BJ (cell line): ENCODE data around the gene MMP2. TPM values are rescaled to one million over a fixed set of nuclear protein-coding genes. Genes with fewer than 3 reads are reported as not detected.

Experiments
- CTCF ChIA-PET: fragments of 350-600 bp; formaldehyde crosslinking; extraction: SDS; loops from one replicate; lab custom pipeline; 2021; ENCODE audit warnings: antibody characterized with exemption, inconsistent platforms; lab: Yijun Ruan, JAX
- POLR2A ChIA-PET: fragments of 300-600 bp; sonication (Branson Sonifier 250); formaldehyde crosslinking; extraction: SDS; loops from one replicate; lab custom pipeline; 2021; ENCODE audit warnings: antibody characterized with exemption; lab: Charles Lee
- DNase-seq: peaks from one replicate; pipeline ENCODE4 v3.0.0-alpha.2; 2011; ENCODE audit warnings: low read depth
- H3K27me3 ChIP-seq: 2 replicates; pipeline ENCODE4 v1.6.0; 2011; ENCODE audit warnings: low read length; ENCODE audit not compliant: control insufficient read depth, insufficient read depth
- H3K36me3 ChIP-seq: 2 replicates; pipeline ENCODE4 v1.5.1; 2011; ENCODE audit warnings: low read length; ENCODE audit not compliant: control insufficient read depth, insufficient read depth
- H3K4me3 ChIP-seq: 2 replicates; pipeline ENCODE4 v1.5.1; 2011; ENCODE audit warnings: low read depth, mild to moderate bottlenecking, control low read depth, low read length
- polyA minus RNA-seq: library from RNA; depleted of rRNA, polyadenylated mRNA; stranded (reverse); fragments of >200 nt; gene quantifications from 2 replicates; pipeline ENCODE4 v1.2.3, GENCODE V29; 2011; rRNA and poly(A)+ RNA removed
- polyA plus RNA-seq: library from polyadenylated mRNA; depleted of rRNA; stranded (reverse); fragments of >200 nt; gene quantifications from 2 replicates; pipeline ENCODE4 v1.2.3, GENCODE V29; 2011; rRNA removed
- TF ChIP-seq, protein P1 (sequence below): IDR thresholded peaks from 2 replicates; pipeline ENCODE4 v1.5.1; 2011; ENCODE audit warnings: low read depth, mild to moderate bottlenecking, control low read depth, inconsistent platforms, low read length, moderate library complexity; ENCODE audit not compliant: insufficient read depth

MMP2 gene
- polyA plus RNA-seq (1,167 and 1,609 TPM in 2 replicates), polyA minus RNA-seq (356 and 472 TPM in 2 replicates)

DNA sequence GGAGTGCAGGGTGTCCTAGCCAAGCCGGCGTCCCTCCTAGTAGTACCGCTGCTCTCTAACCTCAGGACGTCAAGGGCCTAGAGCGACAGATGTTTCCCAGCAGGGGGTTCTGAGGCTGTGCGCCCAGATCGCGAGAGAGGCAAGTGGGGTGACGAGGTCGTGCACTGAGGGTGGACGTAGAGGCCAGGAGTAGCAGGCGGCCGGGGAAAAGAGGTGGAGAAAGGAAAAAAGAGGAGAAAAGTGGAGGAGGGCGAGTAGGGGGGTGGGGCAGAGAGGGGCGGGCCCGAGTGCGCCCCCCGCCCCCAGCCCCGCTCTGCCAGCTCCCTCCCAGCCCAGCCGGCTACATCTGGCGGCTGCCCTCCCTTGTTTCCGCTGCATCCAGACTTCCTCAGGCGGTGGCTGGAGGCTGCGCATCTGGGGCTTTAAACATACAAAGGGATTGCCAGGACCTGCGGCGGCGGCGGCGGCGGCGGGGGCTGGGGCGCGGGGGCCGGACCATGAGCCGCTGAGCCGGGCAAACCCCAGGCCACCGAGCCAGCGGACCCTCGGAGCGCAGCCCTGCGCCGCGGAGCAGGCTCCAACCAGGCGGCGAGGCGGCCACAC lies at the start of gene MMP2:
TSS of gene MMP2 (plus strand) at position 372 of the 603 bp plus-strand sequence. CDS start 282 bp downstream, outside the sequence.
- CTCF ChIA-PET, result no interaction called here
- DNase-seq, result no peak
- Histone ChIP-seq H3K4me3 (peak within 1 kb of the TSS; percentile 82), H3K36me3 (peaks cover 11% of the 10 kb centered on the region), H3K27me3 (no peaks in the 10 kb centered on the region)
- POLR2A ChIA-PET, result interaction anchor here (0.6 to 1.0 kb wide), 2 partner anchors 9 to 21 kb away, joined by 3 to 5 read pairs; no protein-coding TSS in a partner anchor
- TF ChIP-seq, protein P1, sequence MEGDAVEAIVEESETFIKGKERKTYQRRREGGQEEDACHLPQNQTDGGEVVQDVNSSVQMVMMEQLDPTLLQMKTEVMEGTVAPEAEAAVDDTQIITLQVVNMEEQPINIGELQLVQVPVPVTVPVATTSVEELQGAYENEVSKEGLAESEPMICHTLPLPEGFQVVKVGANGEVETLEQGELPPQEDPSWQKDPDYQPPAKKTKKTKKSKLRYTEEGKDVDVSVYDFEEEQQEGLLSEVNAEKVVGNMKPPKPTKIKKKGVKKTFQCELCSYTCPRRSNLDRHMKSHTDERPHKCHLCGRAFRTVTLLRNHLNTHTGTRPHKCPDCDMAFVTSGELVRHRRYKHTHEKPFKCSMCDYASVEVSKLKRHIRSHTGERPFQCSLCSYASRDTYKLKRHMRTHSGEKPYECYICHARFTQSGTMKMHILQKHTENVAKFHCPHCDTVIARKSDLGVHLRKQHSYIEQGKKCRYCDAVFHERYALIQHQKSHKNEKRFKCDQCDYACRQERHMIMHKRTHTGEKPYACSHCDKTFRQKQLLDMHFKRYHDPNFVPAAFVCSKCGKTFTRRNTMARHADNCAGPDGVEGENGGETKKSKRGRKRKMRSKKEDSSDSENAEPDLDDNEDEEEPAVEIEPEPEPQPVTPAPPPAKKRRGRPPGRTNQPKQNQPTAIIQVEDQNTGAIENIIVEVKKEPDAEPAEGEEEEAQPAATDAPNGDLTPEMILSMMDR, result no peak

DNA sequence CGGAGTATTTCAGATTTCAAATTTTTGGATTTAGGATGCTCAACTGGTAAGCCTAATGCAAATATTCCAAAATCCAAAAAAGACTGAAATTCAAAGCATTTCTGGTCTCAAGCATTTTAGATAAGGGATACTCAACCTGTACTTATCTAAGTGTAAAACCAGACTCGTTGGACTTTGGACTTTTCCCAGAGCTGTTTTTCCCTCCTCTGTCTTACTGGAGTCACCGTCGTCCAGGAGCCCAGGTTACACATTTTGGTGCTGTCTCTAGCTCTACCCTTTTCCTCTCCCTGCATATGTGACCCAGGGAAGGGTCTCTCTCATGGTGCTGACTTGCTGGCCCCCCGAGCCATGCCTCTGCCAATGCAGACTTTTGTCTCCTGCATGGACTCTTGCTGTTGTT lies 46.0 kb upstream of the MMP2 start:
- Histone ChIP-seq H3K4me3 (no peak overlapping the region), H3K27me3 (peaks cover 3% of the 10 kb centered on the region), H3K36me3 (no peaks in the 10 kb centered on the region)
- TF ChIP-seq, protein P1, result no peak
- ChIA-PET POLR2A (no interaction called here), CTCF (no interaction called here)
- no peak for DNase-seq

DNA sequence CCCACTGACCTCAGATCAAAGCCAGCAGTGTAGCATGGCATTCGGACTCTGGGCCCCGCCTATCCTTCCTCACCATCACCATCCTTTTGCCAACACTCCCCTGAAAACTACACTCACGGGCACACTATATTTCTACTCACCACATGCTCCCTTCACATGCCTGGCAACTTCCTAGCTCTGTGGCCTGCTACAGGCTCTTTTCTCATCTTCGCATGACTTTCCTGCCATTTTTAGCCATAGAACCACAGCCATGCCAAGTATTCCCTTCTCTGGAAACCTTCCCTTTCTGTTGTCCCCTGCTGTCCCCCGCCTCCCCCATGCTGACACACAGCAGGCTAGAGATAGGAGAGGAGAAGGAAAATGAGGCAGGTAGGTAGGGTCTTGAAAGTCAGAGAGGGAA lies 45.5 kb upstream of the MMP2 start:
- POLR2A ChIA-PET, result no interaction called here
- CTCF ChIA-PET, result no interaction called here
- Histone ChIP-seq H3K27me3 (peaks cover 3% of the 10 kb centered on the region), H3K36me3 (no peaks in the 10 kb centered on the region), H3K4me3 (no peak overlapping the region)
- TF ChIP-seq, protein P1, result no peak
- no peak for DNase-seq

DNA sequence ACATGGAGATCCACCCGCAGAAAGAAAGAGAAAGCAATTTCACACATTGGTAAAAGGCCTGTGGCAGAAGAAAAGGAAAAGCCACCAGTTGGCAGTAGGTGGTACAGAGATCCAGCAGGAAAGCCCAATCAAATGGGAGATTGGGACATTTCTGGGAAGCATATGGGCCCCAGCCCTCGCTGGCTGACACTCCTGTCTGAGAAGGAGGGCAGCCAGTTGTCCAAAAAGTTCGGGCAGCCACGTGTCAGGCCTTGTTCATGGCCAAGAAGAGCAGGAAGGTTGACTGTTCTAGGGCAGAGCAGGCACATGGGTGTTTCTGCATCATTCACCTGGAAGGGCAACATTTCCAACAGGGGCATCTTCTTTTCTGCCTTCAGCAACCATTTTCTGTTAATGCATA lies 45.0 kb upstream of the MMP2 start:
- H3K36me3 ChIP-seq, result no peaks in the 10 kb centered on the region
- peaks cover 3% of the 10 kb centered on the region for H3K27me3 ChIP-seq
- H3K4me3 ChIP-seq, result no peak overlapping the region
- no peak for DNase-seq
- CTCF ChIA-PET, result no interaction called here
- TF ChIP-seq, protein P1, result no peak
- POLR2A ChIA-PET, result no interaction called here

DNA sequence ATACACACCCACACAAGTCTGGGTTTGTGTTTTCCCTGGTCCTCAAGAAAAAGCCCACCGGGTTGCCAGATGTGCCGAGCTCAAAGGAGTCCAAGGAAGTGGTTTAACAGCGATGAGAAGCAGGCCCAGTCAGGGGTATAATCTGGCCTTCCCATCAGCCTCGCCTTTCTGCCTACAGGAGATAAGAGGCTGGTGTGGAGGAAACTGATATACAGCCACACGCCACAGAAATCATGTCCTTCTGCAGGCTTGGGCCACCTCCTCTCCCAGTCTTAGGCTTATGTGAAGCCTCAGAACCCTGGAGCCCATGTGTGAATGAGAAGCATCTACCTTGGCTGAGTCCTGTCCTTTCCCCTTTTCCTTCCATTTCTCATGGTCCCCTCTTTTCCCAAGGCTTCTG lies 43.6 kb upstream of the MMP2 start:
- DNase-seq, result no peak
- POLR2A ChIA-PET, result no interaction called here
- TF ChIP-seq, protein P1, result no peak
- no peak overlapping the region for H3K4me3 ChIP-seq
- no peaks in the 10 kb centered on the region for H3K36me3 ChIP-seq
- H3K27me3 ChIP-seq, result peaks cover 3% of the 10 kb centered on the region
- CTCF ChIA-PET, result interaction anchor here (1.0 kb wide), 1 partner anchor 10 kb away, joined by 3 read pairs; no protein-coding TSS in a partner anchor
